GM23248 (cell line): ENCODE measurements around the gene STXBP6. TPM values are rescaled to one million over a fixed set of nuclear protein-coding genes. Genes with fewer than 3 reads are reported as not detected.

Experiments
- DNase-seq: peaks from one replicate; pipeline ENCODE4 v3.0.0-alpha.2; 2015
- H2AFZ ChIP-seq: fragments of 200-600 bp; sonication (generic); 2 replicates; pipeline ENCODE4 v1.6.1; 2016; ENCODE audit warnings: antibody characterized with exemption
- H3F3A ChIP-seq: fragments of 200-600 bp; sonication (generic); 2 replicates; pipeline ENCODE4 v1.6.1; 2016; ENCODE audit warnings: mild to moderate bottlenecking, antibody characterized with exemption, mixed run types; ENCODE audit not compliant: insufficient read depth
- H3K27ac ChIP-seq: fragments of 200-600 bp; sonication (generic); 2 replicates; pipeline ENCODE4 v1.5.1; 2016; ENCODE audit warnings: mild to moderate bottlenecking
- H3K27me3 ChIP-seq: fragments of 200-600 bp; sonication (generic); replicated peaks from 2 replicates; pipeline ENCODE4 v1.6.1; 2016; ENCODE audit warnings: mild to moderate bottlenecking; ENCODE audit not compliant: insufficient read depth
- H3K36me3 ChIP-seq: fragments of 200-600 bp; sonication (generic); 2 replicates; pipeline ENCODE4 v1.6.1; 2016; ENCODE audit warnings: low read depth, mild to moderate bottlenecking
- H3K4me1 ChIP-seq: fragments of 200-600 bp; sonication (generic); 2 replicates; pipeline ENCODE4 v1.6.1; 2016; ENCODE audit warnings: mild to moderate bottlenecking; ENCODE audit not compliant: insufficient read depth
- H3K4me2 ChIP-seq: fragments of 200-600 bp; sonication (generic); one replicate; pipeline ENCODE4 v1.6.1; 2016; ENCODE audit warnings: mild to moderate bottlenecking; ENCODE audit not compliant: unreplicated experiment
- H3K4me3 ChIP-seq: fragments of 200-600 bp; sonication (generic); 2 replicates; pipeline ENCODE4 v1.5.1; 2016; ENCODE audit warnings: mild to moderate bottlenecking
- H3K79me2 ChIP-seq: fragments of 200-600 bp; sonication (generic); 2 replicates; pipeline ENCODE4 v1.6.1; 2016; ENCODE audit warnings: mild to moderate bottlenecking; ENCODE audit not compliant: insufficient read depth
- H3K9ac ChIP-seq: fragments of 200-600 bp; sonication (generic); 2 replicates; pipeline ENCODE4 v1.6.1; 2016; ENCODE audit warnings: mild to moderate bottlenecking
- H3K9me2 ChIP-seq: fragments of 200-600 bp; sonication (generic); 2 replicates; pipeline ENCODE4 v1.6.1; 2016; ENCODE audit warnings: mixed run types, mild to moderate bottlenecking, moderate library complexity; ENCODE audit not compliant: insufficient read depth
- H3K9me3 ChIP-seq: fragments of 200-600 bp; sonication (generic); one replicate; pipeline ENCODE4 v1.6.1; 2017; ENCODE audit warnings: low read depth
- H4K20me1 ChIP-seq: fragments of 200-600 bp; sonication (generic); 2 replicates; pipeline ENCODE4 v1.6.0; 2016; ENCODE audit not compliant: insufficient read depth
- EZH2 ChIP-seq: fragments of 200-600 bp; sonication (generic); IDR thresholded peaks from 2 replicates; pipeline ENCODE4 v1.6.1; 2018; ENCODE audit warnings: antibody characterized with exemption, mild to moderate bottlenecking; ENCODE audit not compliant: insufficient read depth, poor library complexity, severe bottlenecking
- EZH2phosphoT487 ChIP-seq: fragments of 200-600 bp; sonication (generic); IDR thresholded peaks from 2 replicates; pipeline ENCODE4 v1.6.1; 2018; ENCODE audit warnings: antibody characterized with exemption, moderate library complexity, mild to moderate bottlenecking, low read depth; ENCODE audit not compliant: insufficient read depth
- whole genome bisulfite sequencing, 2 experiments: methylation state at CpG; one replicate each; pipeline ENCODE4 v1.1.6; 2015 to 2017; ENCODE audit warnings: low lambda C conversion rate in 2 of 2, low coverage in 1 of 2; ENCODE audit errors: missing lambda C conversion rate in 2 of 2; 5-methylcytosine and 5-hydroxymethylcytosine counted together
- in situ Hi-C: fragments of 300-500 bp; cut with MboI; formaldehyde crosslinking; loops from 2 replicates; pipeline ENCODE4 v1.15.0; 2020
- polyA plus RNA-seq: library from polyadenylated mRNA; unstranded; fragments of >200 nt; fragmentation: Nextera tagmentation; extraction: Ambion mirVana; gene quantifications from 2 replicates; pipeline ENCODE4 v1.2.1, GENCODE V29; 2016
- total RNA-seq: library from RNA; depleted of rRNA; stranded (reverse); fragments of >200 nt; shearing (Covaris generic); gene quantifications from 2 replicates; pipeline ENCODE4 v1.2.3, GENCODE V29; 2014

The STXBP6 gene
- total and polyA plus RNA-seq, 2 experiments from 2014 or later, result 13.9 to 19.6 TPM

- Histone ChIP-seq H4K20me1 (no peaks in the 10 kb centered on the region), H3K9me2 (peaks cover 4% of the 10 kb centered on the region; the same call in 1 of the 2 replicates), H3K36me3 (no peaks in the 10 kb centered on the region), H3K9me3 (no peaks in the 10 kb centered on the region), H3K27ac (no peak overlapping the region), H3K4me2 (no peak overlapping the region), H3K9ac (no peak overlapping the region), H3F3A (0 out of 2 replicates have a peak, but pooled peaks cover 16% of the 10 kb centered on the region), H3K4me3 (no peak overlapping the region), H3K27me3 (no peaks in the 10 kb centered on the region), H3K79me2 (no peaks in the 10 kb centered on the region), H2AFZ (no peak overlapping the region), H3K4me1 (peaks cover 11% of the 10 kb centered on the region)
- in situ Hi-C loops, result no loop called here
- 71 to 91% methylated on average over 1 of the region's 1 CpG for WGBS, 2 experiments
- TF ChIP-seq EZH2phosphoT487 (no peak), EZH2 (no peak)
- DNase-seq, result no peak
These were observed 216.6 kb downstream of the STXBP6 start for GRCh38 chr14:24833385-24833784.

- no peaks in the 10 kb centered on the region for H3K9me3 ChIP-seq
- no peak overlapping the region for H3K9ac ChIP-seq
- H3K4me2 ChIP-seq, result no peak overlapping the region
- H3K4me3 ChIP-seq, result no peak overlapping the region
- WGBS, 2 experiments, result 86 to 88% methylated on average over 4 of the region's 4 CpGs
- H3K36me3 ChIP-seq, result no peaks in the 10 kb centered on the region
- DNase-seq, result no peak
- peaks cover 4% of the 10 kb centered on the region; the same call in 1 of the 2 replicates for H3K9me2 ChIP-seq
- H3K27ac ChIP-seq, result no peak overlapping the region
- no peak overlapping the region for H2AFZ ChIP-seq
- in situ Hi-C loops, result no loop called here
- H3K79me2 ChIP-seq, result no peaks in the 10 kb centered on the region
- TF ChIP-seq EZH2, result no peak
- TF ChIP-seq EZH2phosphoT487, result no peak
- H3K27me3 ChIP-seq, result no peaks in the 10 kb centered on the region
- no peaks in the 10 kb centered on the region; the same call in 1 of the 2 replicates for H3K4me1 ChIP-seq
- 0 out of 2 replicates have a peak, but pooled peaks cover under 1% of the 10 kb centered on the region for H3F3A ChIP-seq
- H4K20me1 ChIP-seq, result no peaks in the 10 kb centered on the region
These were observed 218.3 kb downstream of the STXBP6 start for GRCh38 chr14:24831677-24832076.

GRCh38 chr14:24829862-24830261 lies 220.1 kb downstream of the STXBP6 start:
- WGBS, 2 experiments, result 48 to 50% methylated on average over 2 of the region's 2 CpGs
- Histone ChIP-seq H3K4me3 (no peak overlapping the region), H3F3A (no peaks in the 10 kb centered on the region), H3K9ac (no peak overlapping the region), H2AFZ (no peak overlapping the region), H3K27me3 (no peaks in the 10 kb centered on the region), H4K20me1 (no peaks in the 10 kb centered on the region), H3K4me2 (no peak overlapping the region), H3K4me1 (no peaks in the 10 kb centered on the region; the same call in 1 of the 2 replicates), H3K9me3 (no peaks in the 10 kb centered on the region), H3K27ac (no peak overlapping the region), H3K36me3 (no peaks in the 10 kb centered on the region), H3K9me2 (peaks cover 4% of the 10 kb centered on the region; the same call in 1 of the 2 replicates), H3K79me2 (no peaks in the 10 kb centered on the region)
- TF ChIP-seq EZH2, result no peak
- no peak for TF ChIP-seq EZH2phosphoT487
- in situ Hi-C loops, result no loop called here
- DNase-seq, result no peak

GRCh38 chr14:24828486-24828885 lies 221.5 kb downstream of the STXBP6 start:
- H2AFZ ChIP-seq, result no peak overlapping the region
- no peak overlapping the region for H3K4me2 ChIP-seq
- no peak for TF ChIP-seq EZH2phosphoT487
- no peak for TF ChIP-seq EZH2
- no peaks in the 10 kb centered on the region for H3F3A ChIP-seq
- no peaks in the 10 kb centered on the region for H3K36me3 ChIP-seq
- no peak overlapping the region for H3K9ac ChIP-seq
- no peaks in the 10 kb centered on the region for H3K9me3 ChIP-seq
- no peak for DNase-seq
- in situ Hi-C loops, result no loop called here
- no peak overlapping the region for H3K4me3 ChIP-seq
- no peaks in the 10 kb centered on the region for H4K20me1 ChIP-seq
- 84 to 88% methylated on average over 4 of the region's 4 CpGs for WGBS, 2 experiments
- H3K27ac ChIP-seq, result no peak overlapping the region
- no peaks in the 10 kb centered on the region; the same call in 1 of the 2 replicates for H3K4me1 ChIP-seq
- peaks cover 4% of the 10 kb centered on the region; the same call in 1 of the 2 replicates for H3K9me2 ChIP-seq
- H3K79me2 ChIP-seq, result no peaks in the 10 kb centered on the region
- no peaks in the 10 kb centered on the region for H3K27me3 ChIP-seq

GRCh38 chr14:24826390-24826789 lies 223.6 kb downstream of the STXBP6 start:
- in situ Hi-C loops, result no loop called here
- H3K79me2 ChIP-seq, result no peaks in the 10 kb centered on the region
- no peak overlapping the region for H3K9ac ChIP-seq
- H3K4me2 ChIP-seq, result no peak overlapping the region
- H3K4me1 ChIP-seq, result no peaks in the 10 kb centered on the region; the same call in 1 of the 2 replicates
- 78 to 85% methylated on average over 5 of the region's 5 CpGs for WGBS, 2 experiments
- no peaks in the 10 kb centered on the region for H3K9me2 ChIP-seq
- TF ChIP-seq EZH2, result no peak
- no peak for TF ChIP-seq EZH2phosphoT487
- no peak overlapping the region for H3K27ac ChIP-seq
- H4K20me1 ChIP-seq, result no peaks in the 10 kb centered on the region
- H3K4me3 ChIP-seq, result no peak overlapping the region
- no peaks in the 10 kb centered on the region for H3K27me3 ChIP-seq
- no peak for DNase-seq
- H3K9me3 ChIP-seq, result no peaks in the 10 kb centered on the region
- no peaks in the 10 kb centered on the region for H3F3A ChIP-seq
- no peak overlapping the region for H2AFZ ChIP-seq
- H3K36me3 ChIP-seq, result no peaks in the 10 kb centered on the region
